Measurements from ENCODE around the gene E2F1.

DNA sequence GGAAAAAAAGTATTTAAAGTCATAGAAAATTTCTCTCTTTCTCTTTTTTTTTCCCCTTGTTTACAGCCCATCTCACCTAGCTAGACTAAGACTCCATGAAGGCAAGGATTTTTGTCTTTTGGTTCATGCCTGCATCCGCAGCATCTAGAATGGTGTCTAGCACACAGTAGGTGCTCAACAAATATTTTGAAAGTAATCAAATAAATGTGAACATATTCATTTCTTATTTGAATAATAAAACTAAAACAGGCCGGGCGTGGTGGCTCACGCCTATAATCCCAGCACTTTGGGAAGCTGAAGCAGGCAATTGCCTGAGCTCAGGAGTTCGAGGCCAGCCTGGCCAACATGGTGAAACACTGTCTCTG is 40.9 kb upstream of the E2F1 start:
- TF ChIP-seq, protein P1, sequence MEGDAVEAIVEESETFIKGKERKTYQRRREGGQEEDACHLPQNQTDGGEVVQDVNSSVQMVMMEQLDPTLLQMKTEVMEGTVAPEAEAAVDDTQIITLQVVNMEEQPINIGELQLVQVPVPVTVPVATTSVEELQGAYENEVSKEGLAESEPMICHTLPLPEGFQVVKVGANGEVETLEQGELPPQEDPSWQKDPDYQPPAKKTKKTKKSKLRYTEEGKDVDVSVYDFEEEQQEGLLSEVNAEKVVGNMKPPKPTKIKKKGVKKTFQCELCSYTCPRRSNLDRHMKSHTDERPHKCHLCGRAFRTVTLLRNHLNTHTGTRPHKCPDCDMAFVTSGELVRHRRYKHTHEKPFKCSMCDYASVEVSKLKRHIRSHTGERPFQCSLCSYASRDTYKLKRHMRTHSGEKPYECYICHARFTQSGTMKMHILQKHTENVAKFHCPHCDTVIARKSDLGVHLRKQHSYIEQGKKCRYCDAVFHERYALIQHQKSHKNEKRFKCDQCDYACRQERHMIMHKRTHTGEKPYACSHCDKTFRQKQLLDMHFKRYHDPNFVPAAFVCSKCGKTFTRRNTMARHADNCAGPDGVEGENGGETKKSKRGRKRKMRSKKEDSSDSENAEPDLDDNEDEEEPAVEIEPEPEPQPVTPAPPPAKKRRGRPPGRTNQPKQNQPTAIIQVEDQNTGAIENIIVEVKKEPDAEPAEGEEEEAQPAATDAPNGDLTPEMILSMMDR (conservative IDR thresholded peaks at IDR 0.05; ENCODE audit: low read length) = no peak
- no peak for TF ChIP-seq EZH2phosphoT487 (IDR thresholded peaks at IDR 0.05; ENCODE audit: borderline replicate concordance, low read depth, low read length)

All from OCI-LY7 (cell line).